Activated T-cell treated with anti-CD3 and anti-CD28 coated beads for 24 hours (primary cell): ENCODE results near the gene CACNA1A.

ENCODE experiments used
- DNase-seq: peaks from one replicate; pipeline ENCODE4 v3.0.0-alpha.2; 2020; ENCODE audit warnings: low read depth

Gene CACNA1A

GRCh38 chr19:13163609-13164342 lies 342.5 kb downstream of the CACNA1A start:
- DNase-seq, result no peak

DNA sequence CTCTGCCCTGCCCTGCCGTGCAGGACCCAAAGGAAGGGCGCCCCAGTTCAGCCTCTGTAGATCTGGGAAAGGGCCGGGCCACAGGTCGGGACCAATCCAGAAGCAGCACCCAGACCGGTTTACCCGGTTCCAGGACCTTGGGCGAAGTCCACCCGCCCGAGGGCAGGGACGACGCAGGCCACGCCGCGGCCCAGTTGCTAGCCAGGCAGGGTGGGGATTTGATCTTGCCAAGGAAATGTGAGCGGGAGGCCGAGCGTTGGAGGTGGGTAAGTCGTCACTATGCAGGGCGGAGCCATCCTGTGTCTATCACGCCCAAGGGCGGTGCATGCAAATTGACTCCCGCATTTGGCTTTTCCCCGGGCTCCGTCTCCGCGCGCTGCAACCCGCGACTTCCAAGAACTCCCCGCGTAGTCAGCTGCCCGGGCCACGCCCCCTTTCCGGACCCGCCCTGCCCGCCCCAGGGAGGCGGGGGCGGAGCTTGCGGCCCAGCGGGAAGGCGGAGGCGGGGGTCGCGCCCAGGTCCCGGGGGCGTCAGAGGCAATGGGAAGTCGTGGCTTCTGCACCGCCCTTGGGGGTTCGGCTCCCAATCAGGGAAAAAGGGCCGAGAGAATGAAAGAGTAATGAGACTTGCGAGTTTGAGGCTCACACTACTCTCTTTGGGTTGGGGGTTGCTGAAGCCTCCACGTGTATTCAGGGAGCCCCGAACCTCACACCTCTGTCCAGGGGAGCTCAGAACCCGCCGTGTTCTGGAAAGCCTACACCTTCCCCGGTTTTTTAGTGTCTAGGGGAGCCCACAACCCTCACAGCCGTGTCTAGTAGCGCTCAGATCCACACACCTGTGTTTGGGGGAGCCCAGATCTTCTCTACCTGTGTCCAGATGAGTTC lies 343.3 kb downstream of the CACNA1A start:
- DNase-seq, result peak; percentile 85

DNA sequence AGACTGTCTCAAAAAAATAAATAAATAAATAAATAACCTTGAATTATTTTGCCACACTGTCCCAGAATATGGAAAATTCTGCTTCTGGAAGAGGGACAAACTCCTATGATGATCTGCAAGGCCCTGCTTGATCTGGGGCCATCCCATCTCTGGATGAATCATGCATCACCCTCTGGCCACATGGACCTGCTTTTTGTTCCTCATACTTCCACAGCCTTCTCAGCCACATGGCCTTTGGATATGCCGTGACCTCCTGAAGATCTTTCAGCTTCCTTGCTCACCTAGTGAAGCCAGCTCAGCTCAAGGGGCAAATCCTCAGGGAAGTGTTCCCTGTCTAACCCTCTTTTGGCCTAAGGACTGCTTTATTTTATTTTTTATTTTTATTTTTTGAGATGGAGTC lies 345.7 kb downstream of the CACNA1A start:
- DNase-seq, result no peak

- DNase-seq, result no peak
These were observed 346.6 kb downstream of the CACNA1A start for GRCh38 chr19:13159713-13160112.
